HEK293 (cell line): Measurements from ENCODE around the gene MED16.

Experiments
- CTCF ChIP-seq: fragments of 450-650 bp; formaldehyde crosslinking; IDR thresholded peaks from 2 replicates; pipeline ENCODE4 v1.5.1; 2016; ENCODE audit warnings: missing biosample characterization, missing genetic modification characterization
- GFI1B ChIP-seq: fragments of 450-650 bp; formaldehyde crosslinking; IDR thresholded peaks from 2 replicates; pipeline ENCODE4 v1.5.1; 2016; ENCODE audit warnings: missing biosample characterization, missing genetic modification characterization
- PATZ1 ChIP-seq: fragments of 450-650 bp; formaldehyde crosslinking; IDR thresholded peaks from 2 replicates; pipeline ENCODE4 v1.5.1; 2016; ENCODE audit warnings: missing biosample characterization, missing genetic modification characterization
- ZNF2 ChIP-seq: fragments of 450-650 bp; formaldehyde crosslinking; IDR thresholded peaks from 2 replicates; pipeline ENCODE4 v1.5.1; 2016; ENCODE audit warnings: missing biosample characterization, missing genetic modification characterization

- TF ChIP-seq GFI1B (tag by site-specific recombination) (no peak), ZNF2 (no peak), CTCF (no peak), PATZ1 (tag by site-specific recombination) (no peak)
Observed at GRCh38 chr19:901216-902092, 8.5 kb upstream of the MED16 start.
